ENCODE measurements around the gene NR0B1.

DNA sequence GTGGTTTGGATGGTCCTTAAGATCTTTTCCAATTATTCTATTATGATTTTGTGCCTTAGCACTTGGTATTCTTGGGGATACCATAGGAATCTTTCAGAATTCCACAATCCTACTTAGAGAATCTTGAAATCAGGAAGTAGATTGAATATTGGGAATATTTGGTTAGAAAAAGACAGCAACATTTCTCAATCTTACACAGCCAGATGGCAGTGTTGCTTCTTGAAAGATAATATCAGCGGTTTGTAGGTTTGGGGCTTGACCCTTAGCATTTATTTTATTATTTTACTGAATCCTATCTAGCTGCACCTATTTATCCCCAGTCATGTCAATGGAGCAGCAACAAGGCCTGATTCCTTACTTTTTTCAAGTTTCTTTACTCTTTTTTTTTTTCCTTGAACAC lies 33.7 kb downstream of the NR0B1 start:
- TF ChIP-seq YY1 (IDR thresholded peaks at IDR 0.05; ENCODE audit: extremely low read depth, insufficient replicate concordance, low read depth, low read length) (no peak), POLR2A (IDR thresholded peaks at IDR 0.05; ENCODE audit: borderline replicate concordance, extremely low read depth, insufficient read depth, insufficient read length) (no peak), ZNF274 (IDR thresholded peaks at IDR 0.05; ENCODE audit: low read depth, low read length) (no peak), EZH2 (IDR thresholded peaks at IDR 0.05) (no peak), ZFX (IDR thresholded peaks at IDR 0.05) (no peak), RAD21 (IDR thresholded peaks at IDR 0.05; ENCODE audit: low read depth) (peak; percentile 75), POLR2AphosphoS5 (IDR thresholded peaks at IDR 0.05; ENCODE audit: low read depth, low read length) (no peak), SP1 (IDR thresholded peaks at IDR 0.05; ENCODE audit: low read depth) (no peak), CEBPB (IDR thresholded peaks at IDR 0.05; ENCODE audit: low read depth) (no peak), SIN3A (IDR thresholded peaks at IDR 0.05; ENCODE audit: low read depth) (no peak), EZH2phosphoT487 (IDR thresholded peaks at IDR 0.05; ENCODE audit: borderline replicate concordance) (no peak)
- TF ChIP-seq, protein P1, sequence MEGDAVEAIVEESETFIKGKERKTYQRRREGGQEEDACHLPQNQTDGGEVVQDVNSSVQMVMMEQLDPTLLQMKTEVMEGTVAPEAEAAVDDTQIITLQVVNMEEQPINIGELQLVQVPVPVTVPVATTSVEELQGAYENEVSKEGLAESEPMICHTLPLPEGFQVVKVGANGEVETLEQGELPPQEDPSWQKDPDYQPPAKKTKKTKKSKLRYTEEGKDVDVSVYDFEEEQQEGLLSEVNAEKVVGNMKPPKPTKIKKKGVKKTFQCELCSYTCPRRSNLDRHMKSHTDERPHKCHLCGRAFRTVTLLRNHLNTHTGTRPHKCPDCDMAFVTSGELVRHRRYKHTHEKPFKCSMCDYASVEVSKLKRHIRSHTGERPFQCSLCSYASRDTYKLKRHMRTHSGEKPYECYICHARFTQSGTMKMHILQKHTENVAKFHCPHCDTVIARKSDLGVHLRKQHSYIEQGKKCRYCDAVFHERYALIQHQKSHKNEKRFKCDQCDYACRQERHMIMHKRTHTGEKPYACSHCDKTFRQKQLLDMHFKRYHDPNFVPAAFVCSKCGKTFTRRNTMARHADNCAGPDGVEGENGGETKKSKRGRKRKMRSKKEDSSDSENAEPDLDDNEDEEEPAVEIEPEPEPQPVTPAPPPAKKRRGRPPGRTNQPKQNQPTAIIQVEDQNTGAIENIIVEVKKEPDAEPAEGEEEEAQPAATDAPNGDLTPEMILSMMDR (IDR thresholded peaks at IDR 0.05 in 2 of 3, conservative IDR thresholded peaks at IDR 0.05 in 1 of 3; ENCODE audit: borderline replicate concordance in 1 of 3, insufficient read depth in 1 of 3, low read depth in 2 of 3, low read length in 2 of 3): peak in 2 of 3 experiments; percentile 47 to 61; a peak in 4 of 6 replicates
- TF ChIP-seq, protein P2, sequence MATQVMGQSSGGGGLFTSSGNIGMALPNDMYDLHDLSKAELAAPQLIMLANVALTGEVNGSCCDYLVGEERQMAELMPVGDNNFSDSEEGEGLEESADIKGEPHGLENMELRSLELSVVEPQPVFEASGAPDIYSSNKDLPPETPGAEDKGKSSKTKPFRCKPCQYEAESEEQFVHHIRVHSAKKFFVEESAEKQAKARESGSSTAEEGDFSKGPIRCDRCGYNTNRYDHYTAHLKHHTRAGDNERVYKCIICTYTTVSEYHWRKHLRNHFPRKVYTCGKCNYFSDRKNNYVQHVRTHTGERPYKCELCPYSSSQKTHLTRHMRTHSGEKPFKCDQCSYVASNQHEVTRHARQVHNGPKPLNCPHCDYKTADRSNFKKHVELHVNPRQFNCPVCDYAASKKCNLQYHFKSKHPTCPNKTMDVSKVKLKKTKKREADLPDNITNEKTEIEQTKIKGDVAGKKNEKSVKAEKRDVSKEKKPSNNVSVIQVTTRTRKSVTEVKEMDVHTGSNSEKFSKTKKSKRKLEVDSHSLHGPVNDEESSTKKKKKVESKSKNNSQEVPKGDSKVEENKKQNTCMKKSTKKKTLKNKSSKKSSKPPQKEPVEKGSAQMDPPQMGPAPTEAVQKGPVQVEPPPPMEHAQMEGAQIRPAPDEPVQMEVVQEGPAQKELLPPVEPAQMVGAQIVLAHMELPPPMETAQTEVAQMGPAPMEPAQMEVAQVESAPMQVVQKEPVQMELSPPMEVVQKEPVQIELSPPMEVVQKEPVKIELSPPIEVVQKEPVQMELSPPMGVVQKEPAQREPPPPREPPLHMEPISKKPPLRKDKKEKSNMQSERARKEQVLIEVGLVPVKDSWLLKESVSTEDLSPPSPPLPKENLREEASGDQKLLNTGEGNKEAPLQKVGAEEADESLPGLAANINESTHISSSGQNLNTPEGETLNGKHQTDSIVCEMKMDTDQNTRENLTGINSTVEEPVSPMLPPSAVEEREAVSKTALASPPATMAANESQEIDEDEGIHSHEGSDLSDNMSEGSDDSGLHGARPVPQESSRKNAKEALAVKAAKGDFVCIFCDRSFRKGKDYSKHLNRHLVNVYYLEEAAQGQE (IDR thresholded peaks at IDR 0.05; ENCODE audit: low read depth): no peak
